Osteocyte (in vitro differentiated cells): ENCODE measurements around the gene TPSG1. TPM values are rescaled to one million over a fixed set of nuclear protein-coding genes. Genes with fewer than 3 reads are reported as not detected.

ENCODE experiments used
- DNase-seq: peaks from one replicate; pipeline ENCODE4 v3.0.0; 2021; ENCODE audit warnings: mixed read lengths; ENCODE audit not compliant: unreplicated experiment; ENCODE audit errors: extremely low spot score
- H3K27ac Mint-ChIP-seq: one replicate; pipeline ENCODE4 v1.8.0; 2021; ENCODE audit warnings: mild to moderate bottlenecking, mixed read lengths; ENCODE audit not compliant: unreplicated experiment
- H3K27me3 Mint-ChIP-seq: one replicate; pipeline ENCODE4 v1.8.0; 2021; ENCODE audit warnings: mixed read lengths; ENCODE audit not compliant: unreplicated experiment
- H3K36me3 Mint-ChIP-seq: one replicate; pipeline ENCODE4 v1.8.0; 2021; ENCODE audit warnings: mixed read lengths; ENCODE audit not compliant: unreplicated experiment
- H3K4me1 Mint-ChIP-seq: one replicate; pipeline ENCODE4 v1.8.0; 2021; ENCODE audit warnings: mixed read lengths; ENCODE audit not compliant: unreplicated experiment
- H3K4me3 Mint-ChIP-seq: one replicate; pipeline ENCODE4 v1.8.0; 2021; ENCODE audit warnings: mild to moderate bottlenecking, moderate library complexity, mixed read lengths; ENCODE audit not compliant: unreplicated experiment
- H3K9me3 Mint-ChIP-seq: one replicate; pipeline ENCODE4 v1.8.0; 2021; ENCODE audit warnings: mixed read lengths; ENCODE audit not compliant: unreplicated experiment
- CTCF ChIP-seq: fragments of 200-600 bp; sonication (generic); IDR thresholded peaks from 2 replicates; pipeline ENCODE4 v1.5.0; 2021; ENCODE audit warnings: antibody characterized with exemption, mild to moderate bottlenecking, moderate library complexity
- total RNA-seq: library from RNA; stranded (reverse); gene quantifications from 2 replicates; pipeline ENCODE4 v1.2.1, GENCODE V29; 2021

TPSG1 gene
- total RNA-seq, 1 donor from 2014 or later = not detected

GRCh38 chr16:1182316-1182671 is 42.8 kb downstream of the TPSG1 start:
- DNase-seq = peak; percentile 96
- Mint-ChIP-seq H3K4me3 (no peak overlapping the region), H3K9me3 (no peaks in the 10 kb centered on the region), H3K27me3 (no peaks in the 10 kb centered on the region), H3K27ac (peak overlapping the region; percentile 88), H3K4me1 (peaks cover 29% of the 10 kb centered on the region), H3K36me3 (no peaks in the 10 kb centered on the region)
- TF ChIP-seq CTCF = no peak

- H3K36me3 Mint-ChIP-seq = no peaks in the 10 kb centered on the region
- H3K27ac Mint-ChIP-seq = peak overlapping the region; percentile 88
- H3K9me3 Mint-ChIP-seq = no peaks in the 10 kb centered on the region
- TF ChIP-seq CTCF = peak; percentile 41
- peaks cover 29% of the 10 kb centered on the region for H3K4me1 Mint-ChIP-seq
- no peak for DNase-seq
- H3K4me3 Mint-ChIP-seq = no peak overlapping the region
- no peaks in the 10 kb centered on the region for H3K27me3 Mint-ChIP-seq
Observed at GRCh38 chr16:1181404-1182315, 43.4 kb downstream of the TPSG1 start.

GRCh38 chr16:1180549-1181403 is 44.3 kb downstream of the TPSG1 start:
- H3K4me1 Mint-ChIP-seq = peaks cover 35% of the 10 kb centered on the region
- H3K9me3 Mint-ChIP-seq = no peaks in the 10 kb centered on the region
- peak overlapping the region; percentile 88 for H3K27ac Mint-ChIP-seq
- TF ChIP-seq CTCF = no peak
- H3K4me3 Mint-ChIP-seq = no peak overlapping the region
- no peak for DNase-seq
- no peaks in the 10 kb centered on the region for H3K36me3 Mint-ChIP-seq
- no peaks in the 10 kb centered on the region for H3K27me3 Mint-ChIP-seq

GRCh38 chr16:1178295-1178910 is 46.7 kb downstream of the TPSG1 start:
- H3K27ac Mint-ChIP-seq = no peak overlapping the region
- no peaks in the 10 kb centered on the region for H3K27me3 Mint-ChIP-seq
- peaks cover 46% of the 10 kb centered on the region for H3K4me1 Mint-ChIP-seq
- no peak for TF ChIP-seq CTCF
- no peak for DNase-seq
- no peaks in the 10 kb centered on the region for H3K9me3 Mint-ChIP-seq
- no peak overlapping the region for H3K4me3 Mint-ChIP-seq
- H3K36me3 Mint-ChIP-seq = no peaks in the 10 kb centered on the region
